HG03280 (cell line): Measurements from ENCODE around the gene RALGAPA2.
A peak's percentile ranks its signal among the peaks of the same experiment; 100 is the strongest.

Experiments used
- ATAC-seq: cut with Tn5 transposase; IDR thresholded peaks from one replicate; pipeline ENCODE4 v1.9.1; 2021; ENCODE audit warnings: mild to moderate bottlenecking, moderate library complexity; ENCODE audit not compliant: unreplicated experiment

Gene RALGAPA2

DNA sequence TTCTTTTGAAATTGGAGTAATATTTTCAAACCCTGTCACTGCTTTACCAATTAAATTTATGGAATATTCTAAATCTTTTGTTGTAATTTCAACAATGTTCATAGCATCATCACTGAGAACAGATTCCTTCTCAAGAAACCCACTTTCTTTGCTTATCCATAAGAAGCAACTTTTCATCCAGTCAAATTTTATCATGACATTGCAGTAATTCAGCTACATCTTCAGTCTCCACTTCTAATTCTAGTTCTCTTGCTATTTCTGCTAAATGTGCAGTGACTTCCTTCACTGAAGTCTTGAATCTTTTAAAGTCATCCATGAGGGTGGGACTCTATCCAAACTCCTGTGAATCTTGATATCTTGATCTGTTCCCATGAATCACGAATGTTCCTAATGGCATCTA is 212.1 kb downstream of the RALGAPA2 start:
- no peak for ATAC-seq

DNA sequence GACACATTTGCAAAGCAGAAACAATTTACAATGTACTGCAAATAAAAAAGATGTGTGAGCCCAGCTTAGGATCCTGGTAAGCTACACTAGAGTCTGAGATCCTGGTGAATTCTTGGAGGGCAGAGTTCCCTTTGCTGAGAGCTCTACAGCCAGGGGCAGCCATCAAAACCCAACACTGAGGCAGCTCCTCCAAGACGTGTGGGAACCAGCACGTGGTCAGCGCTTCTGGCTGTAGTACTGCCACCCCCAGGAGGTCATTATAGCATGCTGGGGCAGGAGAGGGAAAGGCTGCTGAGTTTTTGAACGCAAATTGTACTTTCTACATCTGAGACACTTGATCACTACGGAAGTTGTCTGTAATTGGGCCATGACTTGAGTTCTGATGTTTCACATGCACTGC is 213.0 kb downstream of the RALGAPA2 start:
- no peak for ATAC-seq

DNA sequence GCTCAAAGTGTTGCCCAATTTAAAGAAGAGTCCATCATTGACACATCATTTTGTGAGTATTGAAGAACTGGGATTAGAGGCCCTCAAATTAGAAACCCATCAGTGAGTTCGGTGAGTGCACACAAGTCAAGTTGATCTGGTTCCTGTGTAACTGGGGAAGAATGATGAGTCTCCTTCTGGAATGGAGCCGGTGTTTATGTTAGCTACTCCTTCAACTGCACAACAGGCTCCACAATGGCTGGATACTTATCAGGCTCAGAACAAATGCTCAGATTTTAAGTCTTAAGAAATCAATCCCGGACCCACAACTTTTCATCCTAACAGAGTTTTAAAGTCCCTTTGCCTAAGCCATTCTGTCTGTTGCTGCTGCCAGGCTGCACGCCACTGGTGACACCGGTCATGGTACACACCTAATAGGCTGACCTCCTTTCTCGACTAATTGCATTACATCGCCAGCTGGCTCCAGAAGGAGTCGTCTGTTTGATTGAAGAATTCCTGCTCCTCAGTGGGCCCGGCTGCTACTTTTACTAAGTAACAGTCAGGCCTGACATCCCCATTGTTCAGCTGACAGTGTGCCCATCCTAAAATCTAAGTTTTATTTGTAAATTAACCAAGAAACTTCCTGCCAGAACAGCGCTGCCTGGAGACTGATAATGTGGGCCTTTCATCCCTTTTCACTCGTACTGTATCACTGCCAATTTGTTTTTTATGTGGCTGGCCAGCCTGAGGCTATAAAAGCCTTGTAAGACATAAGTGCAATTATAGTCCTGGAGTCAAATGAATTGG is 214.2 kb downstream of the RALGAPA2 start:
- no peak for ATAC-seq

DNA sequence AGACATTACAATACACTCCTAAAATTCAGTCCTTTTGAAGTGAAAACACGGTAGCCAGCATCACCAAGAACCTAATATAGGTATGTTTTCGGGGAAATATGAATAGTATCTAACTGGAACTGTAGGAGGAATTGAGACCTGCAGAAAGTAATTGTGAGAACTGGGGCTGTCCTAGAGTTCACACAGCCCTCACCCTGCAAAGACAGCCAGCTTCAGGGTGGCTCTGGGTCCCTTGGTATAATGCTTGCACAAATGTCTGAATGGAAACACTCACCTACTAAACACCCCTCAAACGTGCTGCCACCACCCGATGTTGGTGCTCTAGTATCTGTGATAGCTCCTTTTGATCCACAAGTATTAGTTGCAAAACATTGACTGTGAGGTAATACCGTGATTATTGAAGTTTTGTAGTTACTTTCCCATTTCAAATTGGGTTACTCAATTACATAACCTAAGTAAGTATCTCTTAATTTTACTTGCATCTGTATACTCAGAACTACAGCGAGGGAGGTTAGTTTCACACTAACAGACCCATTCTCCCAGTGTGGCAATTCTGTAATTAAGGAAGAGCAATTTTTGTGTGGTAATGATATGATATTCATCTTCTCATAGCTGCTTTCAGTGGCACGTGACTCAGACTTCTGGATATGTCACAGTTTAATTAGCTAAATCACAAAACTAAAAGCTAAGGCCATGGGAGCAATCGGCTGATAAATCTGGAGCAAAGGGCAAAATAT is 215.0 kb downstream of the RALGAPA2 start:
- ATAC-seq: no peak

DNA sequence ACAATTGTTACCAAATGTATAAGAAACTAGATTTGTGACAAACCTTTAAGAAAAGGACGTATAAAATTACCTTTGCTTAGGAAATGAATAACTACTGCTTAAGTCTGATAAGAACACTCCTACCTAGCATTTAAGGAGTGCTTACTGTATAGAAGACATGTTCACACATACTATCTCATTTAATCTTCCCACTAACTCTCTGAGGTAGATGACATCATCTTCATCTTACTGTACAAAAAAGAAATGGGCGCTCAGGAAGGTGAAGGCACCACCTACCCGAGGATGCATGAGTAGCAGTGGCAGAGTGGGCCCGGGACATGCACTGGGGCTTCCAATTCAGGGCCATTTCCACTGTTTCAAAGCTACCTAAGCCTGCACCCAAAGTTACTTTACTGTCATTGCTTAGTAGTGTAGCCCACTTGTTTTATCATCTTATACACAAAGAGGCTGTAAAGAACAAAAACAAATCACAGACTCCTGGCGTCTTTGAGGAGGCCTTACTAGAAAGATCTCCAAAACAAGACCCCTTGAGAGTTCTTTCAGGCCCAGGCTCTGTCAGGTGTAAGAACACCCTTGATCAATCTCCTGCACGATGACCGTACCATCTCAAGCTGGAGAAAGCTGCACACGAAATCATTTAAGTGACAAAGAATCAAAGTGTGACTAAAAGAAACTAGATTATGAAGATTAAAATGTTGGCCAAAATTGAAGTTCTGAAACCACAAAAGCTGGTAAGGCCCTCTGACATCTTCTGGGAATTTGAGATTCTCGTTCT is 216.5 kb downstream of the RALGAPA2 start:
- ATAC-seq: no peak

DNA sequence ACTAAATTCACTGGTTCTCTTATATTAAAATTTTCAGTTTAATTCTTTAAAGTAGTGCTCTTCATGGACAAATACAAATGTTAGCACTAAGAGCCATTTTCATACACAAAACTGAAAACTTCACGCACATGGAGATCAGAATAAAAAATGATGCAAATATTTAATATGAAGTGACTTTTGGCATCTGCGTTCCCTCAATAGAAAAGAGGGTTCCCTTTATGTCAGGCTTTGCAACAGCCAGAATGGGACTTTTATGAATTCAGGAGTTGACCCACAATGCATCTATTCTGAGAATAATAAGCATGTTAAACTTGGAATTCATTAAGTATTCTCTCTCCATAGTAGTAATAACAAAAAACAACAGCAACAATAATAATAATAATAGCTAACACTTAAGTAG is 218.7 kb downstream of the RALGAPA2 start:
- ATAC-seq: no peak

DNA sequence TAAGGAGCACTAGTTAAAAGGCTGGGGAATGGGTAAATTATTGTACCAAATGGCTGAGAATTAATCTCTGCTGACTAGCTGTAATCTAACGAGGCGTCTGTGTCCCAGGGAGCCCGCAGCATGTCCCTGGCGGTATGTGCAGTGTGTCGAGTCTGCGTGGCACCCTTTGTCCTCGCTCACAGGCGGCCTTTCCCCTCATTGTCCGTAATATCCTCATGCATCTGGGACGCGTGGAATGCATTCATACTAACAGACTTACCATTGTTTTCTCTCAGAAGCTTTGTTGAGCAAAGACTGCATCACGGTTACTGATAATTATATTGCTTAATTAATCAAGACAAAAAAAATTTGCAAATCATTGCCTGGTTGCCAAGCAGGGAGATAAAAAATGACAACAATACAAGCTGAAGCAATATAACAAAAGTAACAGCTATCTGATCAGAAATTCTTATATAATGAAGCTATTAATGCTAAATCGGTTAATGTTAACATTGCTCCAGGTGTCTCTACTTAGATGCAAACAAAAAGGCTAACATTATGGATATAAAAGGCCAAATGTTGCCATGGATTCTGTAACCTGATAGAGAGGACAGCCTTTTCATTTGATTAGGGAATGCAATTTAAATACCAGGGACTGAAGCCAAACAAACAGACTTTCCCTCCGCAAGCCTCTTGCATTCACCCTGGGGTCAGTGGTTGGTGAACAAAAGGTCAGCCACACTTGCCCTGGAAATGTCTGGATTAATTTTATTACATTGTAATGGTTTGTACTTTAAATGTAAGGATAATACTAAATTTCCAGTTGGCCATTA is 219.7 kb downstream of the RALGAPA2 start:
- no peak for ATAC-seq

DNA sequence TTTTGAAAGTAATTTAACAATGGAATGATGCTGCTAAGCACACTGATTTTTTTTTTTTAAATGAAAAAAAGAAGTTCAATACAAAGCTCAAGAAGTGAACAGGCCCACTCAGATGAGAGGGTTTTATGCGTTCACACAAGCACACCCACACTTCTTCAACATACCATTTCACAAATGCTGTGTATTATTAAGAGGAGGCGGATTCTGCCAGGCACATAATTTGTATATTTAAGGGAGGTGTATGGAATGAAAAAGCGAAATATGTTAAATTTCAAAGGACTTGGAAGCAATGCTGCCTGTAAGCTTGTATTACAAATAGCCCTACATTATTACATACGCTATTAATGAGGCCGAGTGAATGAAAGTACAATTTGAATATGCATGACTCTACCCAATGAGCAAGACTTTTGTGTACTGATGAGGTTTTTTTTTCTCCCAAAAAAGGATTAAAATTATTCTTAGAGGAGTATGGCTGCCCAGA is 220.6 kb downstream of the RALGAPA2 start:
- ATAC-seq: no peak

DNA sequence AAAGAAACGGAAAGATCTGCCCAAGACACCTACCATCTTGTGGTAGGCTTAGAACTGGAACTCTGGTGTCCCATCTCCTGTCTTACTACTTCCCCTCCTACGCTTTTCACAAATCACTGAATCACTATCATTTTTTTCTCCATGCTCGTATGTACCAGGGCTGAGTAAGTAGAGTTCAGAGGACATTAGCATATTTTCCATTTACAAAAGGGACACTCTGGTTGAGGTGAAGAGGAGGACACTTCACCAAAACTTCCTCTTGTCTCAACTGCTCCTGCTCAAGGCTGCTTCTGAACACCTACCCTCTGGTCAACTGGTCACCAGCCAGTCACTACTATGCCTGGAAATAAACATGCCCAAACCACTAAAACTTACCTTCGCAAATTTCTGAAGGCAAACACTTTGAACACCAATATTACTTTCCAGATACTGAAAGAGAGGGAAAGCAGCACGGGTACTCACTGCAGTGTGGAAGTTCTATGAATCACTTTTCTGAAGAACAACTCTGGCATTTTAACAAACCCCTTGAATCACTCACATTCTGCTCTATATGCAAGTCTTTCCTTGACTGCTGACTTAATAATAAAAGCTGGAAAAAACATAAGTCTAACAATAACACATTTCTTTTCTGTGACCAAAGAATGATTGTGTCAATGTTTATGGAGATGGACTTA is 221.2 kb downstream of the RALGAPA2 start:
- ATAC-seq: no peak

DNA sequence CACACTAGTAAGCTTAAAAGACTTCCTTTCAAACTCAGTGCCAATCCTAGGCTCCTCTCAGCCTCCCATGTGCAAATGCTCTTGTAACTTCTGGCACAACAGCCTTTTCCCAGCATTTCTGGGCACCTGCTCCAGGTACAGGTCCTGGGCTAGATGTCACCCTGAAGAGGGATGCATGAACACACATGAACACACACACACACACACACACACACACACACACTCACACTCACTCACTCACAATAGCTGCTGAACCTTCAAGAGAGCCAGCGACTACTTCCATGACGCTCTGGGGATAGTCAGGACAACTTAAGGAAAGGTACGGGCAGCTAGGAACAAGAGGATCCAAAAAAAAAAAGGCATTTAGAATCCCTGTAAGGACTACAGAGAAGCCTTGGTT is 221.8 kb downstream of the RALGAPA2 start:
- ATAC-seq: no peak

DNA sequence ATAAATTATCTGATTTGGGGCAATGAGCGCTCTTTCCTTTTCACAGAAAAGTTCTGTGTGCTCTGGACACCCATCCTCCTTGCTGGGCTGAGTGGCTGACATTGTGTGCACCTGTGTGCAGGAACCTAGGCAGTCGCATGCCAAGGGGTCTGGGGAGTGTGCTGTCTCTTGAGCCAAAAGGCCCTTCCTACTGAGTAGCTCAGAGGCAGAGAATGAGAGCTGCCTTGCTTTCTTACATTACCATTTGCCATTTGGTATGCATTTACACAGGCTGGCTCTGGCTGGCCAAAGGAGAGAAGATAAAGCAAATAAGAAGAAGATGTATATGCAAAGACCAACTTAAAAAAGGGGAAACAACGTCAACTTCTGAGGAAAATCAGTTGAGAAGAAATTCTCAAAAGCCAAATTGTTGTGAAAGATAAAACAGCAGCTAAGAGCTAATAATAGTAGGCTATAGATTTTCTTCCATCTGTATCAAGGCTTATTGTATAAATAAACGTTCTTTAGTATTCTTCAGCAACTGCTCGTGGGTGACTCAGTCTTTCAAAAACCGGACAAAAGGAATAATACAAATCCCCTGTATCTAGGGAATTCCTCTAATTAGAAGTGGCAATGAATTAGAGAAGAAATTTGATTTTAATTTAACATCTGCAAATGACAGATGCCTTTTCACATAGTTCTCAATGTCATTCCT is 222.6 kb downstream of the RALGAPA2 start:
- no peak for ATAC-seq

DNA sequence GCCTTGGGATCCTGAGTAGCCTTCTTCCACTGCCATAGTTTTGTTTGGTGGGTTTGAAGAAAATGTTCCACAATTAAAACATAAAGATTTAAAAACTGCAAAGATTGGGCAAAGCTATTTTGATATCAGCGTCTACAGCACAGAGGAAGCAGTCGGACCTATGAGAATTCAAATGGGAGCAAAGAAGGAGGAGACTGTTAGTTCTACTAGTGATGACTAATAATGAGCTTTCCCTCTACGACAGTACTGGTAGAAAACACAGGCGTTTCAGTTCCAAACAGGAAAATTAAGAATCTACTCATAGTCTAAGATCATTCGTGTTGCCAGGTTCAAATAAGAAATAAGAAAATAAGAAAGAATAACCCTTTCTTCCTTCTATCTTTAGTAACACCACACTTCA is 223.4 kb downstream of the RALGAPA2 start:
- peak; percentile 75 for ATAC-seq

DNA sequence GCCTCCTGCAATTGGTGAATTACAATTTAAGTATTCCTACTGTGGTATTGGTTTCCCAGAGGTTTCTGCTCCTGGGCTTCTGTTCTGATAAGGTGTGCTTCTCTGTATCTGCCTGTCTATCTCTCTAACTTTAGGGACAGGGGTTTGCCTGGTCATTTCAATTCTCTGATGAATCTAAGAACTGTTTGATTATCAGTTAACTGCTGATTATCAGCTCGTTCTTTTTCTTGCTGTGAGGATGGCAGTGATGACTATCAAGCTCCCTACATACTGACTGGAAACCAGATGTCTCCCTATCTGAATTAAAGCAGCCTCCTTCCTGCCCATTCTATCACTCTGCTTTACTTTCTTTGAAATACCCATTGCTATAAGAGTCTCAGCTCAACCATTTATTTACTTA is 224.1 kb downstream of the RALGAPA2 start:
- no peak for ATAC-seq

DNA sequence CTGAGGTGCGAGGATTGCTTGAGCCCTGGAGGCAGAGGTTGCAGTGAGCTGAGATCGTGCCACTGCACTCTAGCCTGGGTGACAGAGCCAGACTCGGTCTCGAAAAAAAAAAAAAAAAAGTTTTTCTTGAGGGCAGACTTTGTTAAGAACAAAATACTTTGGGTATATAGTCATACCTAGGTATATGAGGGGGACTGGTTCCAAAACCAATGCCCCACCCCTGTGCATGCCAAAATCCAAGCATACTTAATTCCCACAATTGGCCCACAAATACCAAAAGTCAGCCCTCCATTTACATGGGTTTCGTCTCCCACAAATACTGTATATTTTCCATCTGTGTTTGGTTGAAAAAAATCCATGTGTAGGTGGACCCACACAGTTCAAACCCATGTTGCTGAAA is 224.6 kb downstream of the RALGAPA2 start:
- no peak for ATAC-seq

DNA sequence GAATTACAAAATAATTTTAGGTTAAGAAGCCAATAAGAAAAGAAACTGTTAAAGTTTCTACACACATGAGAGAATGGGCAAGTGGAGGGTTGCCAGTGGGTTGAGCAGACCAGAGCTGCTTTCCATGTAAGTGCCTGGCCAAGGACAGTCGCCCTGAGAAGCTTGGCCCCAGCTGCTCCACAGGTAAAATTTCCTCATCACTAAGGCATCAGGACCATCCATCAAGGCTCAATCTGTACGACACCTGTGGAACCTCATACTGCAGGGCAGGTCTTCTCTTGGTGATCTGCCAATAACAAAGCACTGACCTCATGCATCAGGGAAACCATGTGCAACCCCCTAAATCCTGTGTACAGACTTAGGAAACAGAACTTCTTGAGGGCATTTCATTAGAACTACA is 229.1 kb downstream of the RALGAPA2 start:
- no peak for ATAC-seq

DNA sequence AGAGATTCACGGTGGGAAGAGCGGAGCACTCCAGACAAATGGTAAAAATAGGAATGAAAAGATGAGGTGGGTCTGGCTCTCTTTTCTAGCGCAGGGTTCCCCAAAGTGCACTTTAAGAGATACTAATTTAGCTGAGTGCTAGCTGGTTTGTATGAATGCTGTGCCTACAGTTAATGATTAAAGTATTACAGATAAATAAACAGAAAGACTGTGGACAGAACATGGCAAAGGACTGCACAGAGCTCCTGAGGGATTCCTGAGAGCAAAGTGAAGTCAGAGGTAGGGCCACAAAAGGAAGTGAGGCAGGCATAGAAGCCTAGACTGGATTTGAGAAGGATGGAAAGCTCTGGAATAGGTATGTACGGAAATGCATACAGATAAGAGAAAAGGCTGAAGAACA is 230.0 kb downstream of the RALGAPA2 start:
- no peak for ATAC-seq

DNA sequence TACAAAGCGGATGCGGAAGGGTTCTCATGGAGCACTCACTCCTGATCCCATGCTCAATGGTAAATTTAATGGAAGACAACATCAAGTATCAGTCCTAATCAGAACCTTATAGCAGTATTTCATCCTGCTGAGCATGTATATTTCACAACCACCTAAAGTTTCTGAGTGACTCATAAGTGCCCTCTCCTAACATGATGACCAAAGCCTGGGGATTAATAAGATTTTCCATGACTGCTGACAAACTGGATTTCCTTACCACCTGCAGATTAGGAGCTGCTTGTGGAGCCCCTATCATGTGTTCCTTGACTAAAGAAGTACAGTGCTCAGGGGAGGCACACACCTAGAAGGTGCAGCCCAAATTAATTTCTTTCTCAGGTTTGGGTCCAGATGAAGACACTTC is 231.8 kb downstream of the RALGAPA2 start:
- no peak for ATAC-seq

DNA sequence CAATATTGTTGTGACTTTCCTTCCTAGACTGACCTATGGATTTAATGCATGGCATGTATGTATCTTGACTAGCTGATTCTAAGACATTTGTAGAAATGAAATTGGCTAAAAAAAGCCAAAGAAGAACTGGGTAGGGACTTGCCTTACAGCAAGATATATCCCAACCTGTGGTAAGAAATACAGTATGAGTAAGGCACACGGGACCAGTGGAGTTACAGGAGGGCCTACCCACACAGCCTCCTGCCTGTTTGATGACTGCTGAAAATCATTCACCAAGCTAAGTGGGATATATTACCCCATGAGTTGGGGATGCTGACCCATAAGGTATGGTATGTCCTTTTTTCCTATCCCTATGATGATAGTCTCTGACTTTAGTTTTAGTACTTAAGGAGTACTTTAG is 232.3 kb downstream of the RALGAPA2 start:
- ATAC-seq: no peak

DNA sequence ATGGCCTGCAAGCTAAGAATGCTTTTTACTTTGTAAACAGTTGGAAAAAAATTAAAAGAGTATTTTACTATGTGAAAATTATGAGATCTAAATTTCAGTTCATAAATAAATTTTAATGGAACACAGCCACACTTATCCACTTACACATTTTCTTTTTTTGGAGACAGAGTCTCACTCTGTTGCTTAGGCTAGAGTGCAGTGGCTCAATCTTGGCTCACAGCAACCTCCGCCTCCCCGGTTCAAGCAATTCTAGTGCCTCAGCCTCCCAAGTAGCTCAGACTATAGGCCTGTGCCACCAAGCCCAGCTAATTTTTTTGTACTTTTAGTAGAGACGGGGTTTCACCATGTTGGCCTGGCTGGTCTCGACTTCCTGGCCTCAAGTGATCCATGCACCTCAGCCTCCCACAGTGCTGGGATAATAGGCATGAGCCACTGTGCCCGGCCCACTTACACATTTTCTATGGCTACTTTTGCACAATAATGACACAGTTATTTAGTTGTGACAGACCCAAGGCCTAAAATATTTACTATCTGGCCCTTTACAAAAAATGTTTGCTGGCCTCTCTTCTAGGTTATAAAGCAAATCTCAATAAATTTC is 234.9 kb downstream of the RALGAPA2 start:
- no peak for ATAC-seq
